Endothelial cell of hepatic sinusoid (primary cell): ENCODE results near the gene KLHL30.

Source experiments
- in situ Hi-C: cut with HindIII; loops from 2 replicates; pipeline ENCODE4 v1.10.0; 2017; ENCODE audit warnings: low sequenced_read_pairs

Gene KLHL30

DNA sequence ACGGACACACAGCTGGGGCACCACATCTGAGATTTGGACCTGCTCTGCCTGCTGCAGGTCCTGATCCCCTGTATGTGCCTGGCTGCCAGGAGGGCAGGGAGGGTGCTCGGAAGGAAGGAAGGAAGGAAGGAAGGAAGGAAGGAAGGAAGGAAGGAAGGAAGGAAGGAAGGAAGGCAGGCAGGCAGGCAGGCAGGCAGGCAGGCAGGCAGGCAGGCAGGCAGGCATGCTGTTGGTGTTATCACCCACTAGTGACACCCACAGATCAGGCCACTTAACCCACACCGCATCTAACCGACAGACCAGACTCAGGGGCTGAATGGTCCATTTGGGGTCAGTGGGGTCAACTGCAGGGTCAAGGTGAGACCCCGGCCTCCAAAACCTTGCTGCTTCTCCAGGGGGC is 5.8 kb downstream of the KLHL30 start:
- in situ Hi-C loops: no loop called here

DNA sequence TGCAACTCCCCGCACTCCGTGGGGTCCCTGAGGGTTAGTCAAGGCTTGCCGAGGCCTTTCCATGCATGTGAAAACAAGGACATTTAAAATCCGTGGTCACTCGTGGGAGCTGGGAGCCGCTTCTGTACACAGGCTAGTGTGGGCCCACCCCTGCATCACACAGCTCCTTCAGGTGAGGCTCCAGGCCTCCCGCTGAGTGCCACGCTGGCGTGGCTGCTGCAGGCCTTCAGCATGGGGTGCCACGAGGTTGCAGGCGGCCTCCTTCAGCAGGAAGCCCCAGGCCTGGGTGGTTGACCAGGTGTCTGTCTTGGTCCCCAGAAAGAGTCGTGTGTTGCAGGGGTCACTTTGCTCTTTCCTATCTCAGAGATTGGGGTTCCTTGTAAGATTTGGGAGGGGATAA is 6.6 kb downstream of the KLHL30 start:
- in situ Hi-C loops: no loop called here

DNA sequence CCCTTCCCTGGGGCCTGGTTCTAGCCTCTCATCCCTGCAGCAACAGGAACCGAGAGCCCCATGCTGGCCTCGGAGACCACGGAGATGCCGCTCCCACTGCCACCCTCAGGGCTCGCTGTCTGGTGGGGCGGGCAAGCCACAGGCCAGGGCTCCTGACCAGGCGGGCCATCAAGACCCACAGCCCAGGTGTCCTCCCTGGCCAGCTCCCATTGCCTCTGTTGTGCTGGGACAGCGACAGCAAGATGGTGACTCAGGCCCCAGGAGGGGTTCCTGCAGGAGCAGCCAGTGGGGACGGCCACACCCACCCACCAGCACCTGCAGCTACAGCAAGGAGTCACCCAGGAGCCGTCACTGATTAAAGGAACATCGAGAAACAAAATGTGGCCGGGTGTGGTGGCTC is 7.4 kb downstream of the KLHL30 start:
- in situ Hi-C loops: no loop called here

DNA sequence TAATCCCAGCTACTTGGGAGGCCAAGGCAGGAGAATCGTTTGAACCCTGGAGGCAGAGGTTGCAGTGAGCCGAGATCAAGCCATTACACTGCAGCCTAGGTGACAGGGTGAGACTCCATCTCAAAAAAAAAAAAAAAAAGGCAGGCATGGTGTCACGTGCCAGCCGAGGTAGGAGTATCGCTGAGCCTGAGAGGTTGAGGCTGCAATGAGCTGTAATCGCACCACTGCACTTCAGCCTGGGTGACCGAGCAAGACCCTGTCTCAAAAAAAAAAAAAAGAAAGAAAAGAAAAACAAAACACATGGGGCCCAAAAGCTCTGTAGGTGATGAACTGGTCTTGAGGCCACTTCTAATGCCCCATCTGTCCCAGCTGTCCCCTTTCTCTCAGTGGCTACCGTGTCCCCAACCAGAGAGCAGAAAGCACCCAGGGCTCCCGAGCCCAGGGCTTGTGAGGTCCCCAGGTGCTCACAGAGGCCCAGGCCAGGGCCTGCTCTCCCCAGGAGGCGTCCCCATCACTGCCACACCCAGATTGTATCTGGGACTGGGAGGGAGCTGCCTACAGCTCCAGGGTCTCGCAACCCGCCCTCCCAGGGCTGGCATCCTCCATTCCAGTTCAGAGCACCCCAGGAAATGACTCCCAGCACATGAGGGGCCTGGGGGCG is 8.5 kb downstream of the KLHL30 start:
- in situ Hi-C loops: no loop called here

DNA sequence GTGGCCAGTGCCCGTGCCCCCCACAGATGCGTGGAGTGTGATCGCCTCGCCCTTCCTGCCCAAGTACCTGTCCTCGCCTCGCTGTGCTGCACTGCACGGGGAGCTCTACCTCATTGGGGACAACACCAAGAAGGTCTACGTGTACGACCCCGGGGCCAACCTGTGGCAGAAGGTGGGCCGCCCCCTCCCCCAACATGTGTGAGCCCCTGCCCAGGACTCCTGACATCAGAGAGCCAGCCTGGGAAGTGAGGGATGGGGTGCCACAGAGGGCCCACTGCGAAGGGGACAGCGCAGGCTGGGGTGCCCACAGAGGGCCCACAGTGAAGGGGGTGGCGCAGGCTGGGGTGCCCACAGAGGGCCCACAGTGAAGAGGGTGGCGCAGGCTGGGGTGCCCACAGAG is 10.5 kb downstream of the KLHL30 start:
- in situ Hi-C loops: no loop called here

DNA sequence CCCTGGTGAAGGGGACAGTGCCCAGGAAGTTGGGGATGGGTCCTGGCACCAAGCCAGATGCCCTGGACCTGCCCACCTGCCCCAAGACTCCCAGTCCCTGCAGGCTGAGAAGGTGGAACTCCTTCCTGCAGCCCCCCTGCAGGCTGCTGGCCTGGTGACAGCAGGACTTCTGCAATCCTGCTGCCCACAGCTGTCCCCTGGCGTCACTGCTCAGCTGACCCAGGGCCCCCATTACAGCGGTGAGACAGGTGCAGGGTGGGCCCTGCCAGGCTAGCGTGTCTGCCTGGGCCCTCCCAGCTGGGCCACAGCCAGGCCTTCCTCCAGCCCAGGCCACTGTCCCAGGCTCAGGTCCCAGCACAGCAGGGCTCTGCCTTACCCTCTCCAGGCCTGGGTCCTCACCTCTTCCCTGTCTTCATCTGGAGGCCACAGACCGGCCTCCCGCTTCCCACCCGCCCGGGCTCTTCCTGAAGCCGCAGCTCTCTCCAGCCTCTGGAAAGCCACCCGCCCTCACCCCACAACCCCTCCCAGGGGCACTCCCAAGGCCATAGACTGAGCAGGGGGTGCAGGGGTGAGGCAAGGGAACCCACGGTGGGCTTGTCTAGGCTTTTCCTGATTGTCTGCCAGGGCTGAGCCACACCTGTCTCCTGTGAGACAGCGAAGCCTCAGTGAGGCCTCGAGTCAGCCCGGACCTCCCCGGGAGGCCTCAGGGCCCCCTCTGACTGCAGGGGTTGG is 11.5 kb downstream of the KLHL30 start:
- in situ Hi-C loops: no loop called here

DNA sequence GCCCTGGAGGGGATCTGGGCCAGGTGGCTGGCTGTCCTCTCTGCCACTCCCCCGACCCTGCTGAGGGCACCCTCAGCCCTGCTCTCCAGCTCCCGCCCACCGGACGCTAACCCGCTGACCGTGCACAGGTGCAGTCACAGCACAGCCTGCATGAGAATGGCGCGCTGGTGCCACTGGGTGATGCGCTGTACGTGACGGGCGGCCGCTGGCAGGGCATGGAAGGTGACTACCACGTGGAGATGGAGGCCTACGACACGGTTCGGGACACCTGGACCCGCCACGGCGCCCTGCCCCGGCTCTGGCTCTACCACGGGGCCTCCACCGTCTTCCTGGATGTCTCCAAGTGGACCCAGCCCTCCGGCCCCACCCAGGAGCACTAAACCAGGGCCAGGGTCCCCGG is 12.2 kb downstream of the KLHL30 start:
- in situ Hi-C loops: no loop called here

DNA sequence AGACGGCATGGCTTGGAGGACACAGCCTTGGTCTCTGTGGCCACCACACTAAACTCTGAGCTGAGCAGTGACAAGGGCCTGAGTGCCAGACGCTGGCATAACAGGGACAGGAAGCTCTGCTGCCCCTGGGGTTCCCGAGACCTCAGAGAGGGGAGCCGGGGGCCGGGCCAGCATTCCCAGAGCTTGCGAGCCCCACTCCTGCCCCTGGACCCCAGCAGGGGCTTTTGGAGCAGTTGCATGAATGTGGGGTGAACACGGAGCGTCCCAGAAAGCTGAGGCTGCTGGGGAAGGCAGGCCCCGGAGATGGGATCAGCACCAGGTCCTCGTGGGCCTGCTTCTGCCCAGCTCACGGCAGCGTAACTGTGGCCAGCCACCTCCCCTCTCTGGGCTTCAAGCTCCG is 12.7 kb downstream of the KLHL30 start:
- in situ Hi-C loops: no loop called here

DNA sequence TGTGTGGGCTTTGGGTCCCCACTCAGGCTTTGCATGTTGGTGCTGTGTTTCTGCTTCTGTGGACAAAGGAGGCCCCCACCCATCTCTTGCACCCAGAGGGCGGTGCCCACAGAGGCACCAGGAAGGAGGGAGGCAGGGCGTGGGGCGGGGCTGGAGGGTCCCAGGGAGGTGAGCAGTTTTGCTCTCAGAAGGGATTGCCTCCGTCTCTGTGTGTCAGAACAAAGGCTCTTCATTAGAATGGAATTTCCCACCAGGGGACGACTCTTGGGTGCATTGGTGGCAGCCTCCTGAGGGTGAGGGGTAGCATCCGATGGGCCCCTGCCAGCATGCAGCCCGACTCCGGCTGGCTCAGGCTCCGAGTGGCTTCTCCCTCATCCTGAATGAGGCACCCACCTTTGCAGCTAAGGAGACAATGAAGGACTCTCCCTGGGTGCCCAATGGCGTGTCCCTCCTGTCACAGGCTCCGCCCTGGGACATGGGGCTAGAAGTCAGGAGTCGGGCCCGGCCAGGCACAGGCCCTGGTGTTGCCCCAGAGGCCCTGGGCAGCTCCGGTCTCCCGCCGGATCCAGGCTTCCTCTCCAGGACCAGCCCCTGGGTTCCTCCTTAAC is 13.3 kb downstream of the KLHL30 start:
- in situ Hi-C loops: no loop called here

DNA sequence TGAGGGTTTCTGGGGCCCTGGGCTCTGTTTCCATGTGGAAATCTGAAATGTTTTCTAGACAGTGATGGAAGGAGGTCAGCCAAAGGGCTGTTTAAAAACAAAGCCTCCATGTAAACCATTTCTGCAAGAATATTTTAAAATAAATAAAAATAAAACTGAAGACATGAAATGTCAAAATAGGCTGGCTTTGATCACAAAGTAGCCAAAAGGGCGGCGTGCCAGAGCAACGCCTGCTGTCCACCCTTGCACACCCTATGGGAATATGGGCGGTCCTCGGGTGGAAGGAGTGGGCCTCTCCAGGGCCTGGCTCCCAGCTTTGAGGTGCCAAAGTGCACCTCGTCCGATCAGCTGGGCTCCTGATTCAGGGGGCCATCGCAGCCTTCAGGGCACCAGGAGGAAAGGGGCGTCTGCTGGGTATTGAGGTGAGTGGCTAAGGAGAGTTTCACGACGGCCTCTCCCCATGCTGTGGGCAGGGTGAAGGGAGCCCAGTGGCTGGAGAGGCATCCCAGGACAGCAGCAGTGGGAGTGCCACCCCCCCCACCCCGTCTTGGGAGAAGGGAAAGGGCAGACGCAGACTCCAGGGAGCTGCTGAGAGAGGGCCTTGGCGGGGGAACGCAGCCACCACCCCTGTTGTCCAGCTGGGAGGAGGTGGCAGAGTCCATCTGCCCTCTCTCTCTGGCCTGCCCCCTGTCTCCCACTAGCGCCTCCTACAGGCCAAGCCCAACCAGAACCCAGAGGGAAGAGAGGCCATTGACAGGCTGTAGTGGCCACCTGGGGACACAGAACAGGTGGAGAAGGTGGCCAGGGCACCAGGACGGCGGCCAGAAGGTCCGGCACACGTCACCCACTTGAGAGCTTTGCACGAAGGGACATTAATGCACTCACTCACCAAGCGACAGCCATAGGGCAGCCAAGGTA is 14.6 kb downstream of the KLHL30 start:
- in situ Hi-C loops: no loop called here

DNA sequence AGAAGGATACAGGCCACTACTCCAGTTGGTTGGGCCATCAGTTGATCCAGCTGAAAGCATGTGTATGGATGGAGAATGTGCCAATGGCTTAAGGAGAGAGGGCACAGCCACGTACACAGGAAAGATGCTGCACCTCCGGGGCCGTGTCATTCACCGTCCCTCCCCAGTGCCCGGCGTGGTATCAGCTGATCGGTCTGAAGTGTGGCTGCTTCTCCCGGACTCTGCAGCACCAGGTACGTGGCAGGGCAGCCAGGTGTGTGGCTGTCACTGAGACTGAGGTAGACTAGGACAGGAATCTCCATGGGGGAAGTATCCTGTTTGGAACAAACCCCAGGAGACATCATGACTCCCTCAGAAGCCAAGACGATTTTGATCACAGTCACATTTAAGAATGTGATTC is 16.1 kb downstream of the KLHL30 start:
- in situ Hi-C loops: no loop called here

DNA sequence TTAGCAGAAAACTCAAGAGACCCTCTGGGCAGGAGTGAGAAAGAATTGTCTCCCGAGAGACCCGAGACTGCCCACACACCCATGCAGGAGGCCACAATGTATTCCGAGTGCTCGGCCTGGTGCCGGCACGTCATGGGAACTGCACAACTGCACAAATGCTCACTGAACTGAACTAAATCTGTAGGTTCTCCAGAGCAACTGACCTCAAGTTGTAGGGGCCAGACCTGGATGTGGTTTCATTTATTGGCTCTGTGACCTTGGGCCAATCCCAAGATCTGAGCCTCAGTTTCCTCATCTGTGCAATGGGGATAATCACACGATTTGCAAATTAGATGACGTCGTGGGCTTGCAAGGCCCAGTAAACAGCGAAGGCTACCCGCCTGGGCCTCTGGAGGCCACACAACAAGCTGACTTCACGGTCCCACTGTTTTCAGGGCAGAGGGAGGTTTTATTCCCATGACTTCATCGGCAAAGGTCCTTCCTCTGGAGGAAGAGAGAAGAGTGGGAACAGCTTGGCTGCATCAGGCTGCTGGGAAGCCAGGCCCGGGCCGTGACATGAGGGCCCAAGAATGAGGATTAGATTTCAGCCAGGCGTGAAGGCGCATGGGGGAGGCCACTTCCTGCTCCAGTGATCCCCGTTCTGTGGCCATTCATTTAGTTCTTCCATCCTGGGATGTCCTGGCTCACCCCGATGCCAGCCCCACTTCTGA is 16.7 kb downstream of the KLHL30 start:
- in situ Hi-C loops: no loop called here

DNA sequence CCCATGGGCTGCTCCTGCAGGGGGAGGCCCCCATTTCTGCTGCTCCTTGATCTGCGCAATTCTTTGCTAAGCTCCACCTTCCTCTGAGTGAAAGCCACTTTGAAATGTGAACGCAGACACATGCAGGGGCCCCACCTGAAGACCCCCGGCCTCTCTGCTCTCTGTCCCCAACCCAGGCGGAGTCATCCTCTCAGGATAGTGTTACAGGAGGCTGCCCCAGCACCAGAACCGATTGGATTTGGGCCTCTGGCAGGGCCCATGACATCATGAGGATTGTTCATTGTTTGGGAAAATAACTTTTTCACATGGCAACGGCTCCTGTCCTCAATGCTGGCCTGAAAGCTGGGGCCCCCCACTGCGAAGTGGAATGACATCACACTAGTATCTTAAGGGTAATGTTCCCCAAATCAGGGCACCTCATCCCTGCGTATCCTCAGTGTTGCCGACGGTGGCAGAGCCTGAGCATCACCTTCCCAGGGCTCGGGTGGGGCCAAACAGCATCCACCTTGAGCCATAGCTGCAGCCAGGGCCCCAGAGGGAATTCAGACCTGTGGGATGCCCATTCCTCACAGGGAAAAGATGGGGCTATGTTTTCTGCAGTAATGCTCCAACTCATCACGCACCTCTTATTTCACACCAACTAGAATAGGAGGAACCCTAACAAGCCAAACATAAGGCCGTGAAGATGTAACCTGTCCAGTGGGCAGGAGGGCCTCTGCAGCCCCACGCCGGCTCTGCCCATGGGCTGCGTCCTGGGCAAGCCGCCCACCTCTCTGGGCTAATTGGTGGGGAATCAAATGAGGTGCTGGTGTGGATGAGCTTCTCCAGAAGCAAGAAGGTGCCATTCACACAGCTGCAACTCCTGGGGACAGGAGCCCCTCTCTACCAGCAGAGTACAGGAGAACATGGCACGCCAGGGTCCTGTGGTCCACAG is 17.6 kb downstream of the KLHL30 start:
- in situ Hi-C loops: no loop called here

DNA sequence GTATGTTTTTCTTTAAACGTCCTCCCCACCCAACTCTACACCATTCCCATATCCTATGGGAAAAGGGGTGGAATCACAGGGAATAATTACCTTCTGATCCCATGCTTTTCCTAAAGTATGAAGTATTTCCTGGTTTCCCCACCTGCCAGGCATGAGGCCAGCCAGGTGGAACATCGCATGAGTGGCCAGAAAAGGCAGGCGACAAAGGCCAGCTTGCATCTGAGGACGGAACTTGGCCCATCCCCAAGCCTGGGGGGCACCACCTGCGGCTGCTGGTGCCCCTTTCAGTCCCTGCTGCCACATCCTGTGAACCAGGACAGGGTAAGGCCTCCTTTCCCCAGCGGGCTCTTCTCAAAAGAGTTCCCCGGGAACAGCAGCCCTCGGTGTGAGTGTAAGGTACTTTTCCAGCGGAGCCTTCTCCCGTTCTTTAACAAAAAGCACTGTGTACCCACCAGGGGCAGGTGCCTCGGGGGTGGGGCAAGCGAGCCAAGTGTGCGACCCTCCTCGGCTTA is 19.1 kb downstream of the KLHL30 start:
- in situ Hi-C loops: no loop called here

DNA sequence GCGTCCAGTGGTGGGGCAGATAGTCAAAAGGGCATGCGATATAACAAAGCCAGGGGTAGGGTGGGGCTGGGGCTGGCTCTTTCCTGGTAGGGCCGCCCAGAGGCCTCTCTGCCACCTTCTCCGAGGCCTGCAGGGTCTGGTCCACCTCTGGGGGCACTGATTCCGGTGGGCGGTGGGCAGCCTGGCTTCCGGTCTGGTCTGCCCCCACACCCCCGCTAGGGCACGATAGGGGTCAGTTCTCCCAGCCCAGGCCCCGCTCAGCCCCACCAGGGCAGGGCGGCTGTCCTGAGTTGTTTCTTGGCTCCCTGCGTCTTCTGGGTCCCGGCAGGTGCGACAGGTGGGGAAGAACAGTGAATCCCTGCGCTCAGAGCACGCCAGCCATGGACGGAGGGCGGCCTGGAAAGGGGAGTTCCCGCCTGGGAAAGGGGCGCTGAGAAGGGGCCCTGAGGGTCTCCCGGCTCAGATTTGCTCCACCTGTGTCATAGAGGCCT is 19.6 kb downstream of the KLHL30 start:
- in situ Hi-C loops: no loop called here

DNA sequence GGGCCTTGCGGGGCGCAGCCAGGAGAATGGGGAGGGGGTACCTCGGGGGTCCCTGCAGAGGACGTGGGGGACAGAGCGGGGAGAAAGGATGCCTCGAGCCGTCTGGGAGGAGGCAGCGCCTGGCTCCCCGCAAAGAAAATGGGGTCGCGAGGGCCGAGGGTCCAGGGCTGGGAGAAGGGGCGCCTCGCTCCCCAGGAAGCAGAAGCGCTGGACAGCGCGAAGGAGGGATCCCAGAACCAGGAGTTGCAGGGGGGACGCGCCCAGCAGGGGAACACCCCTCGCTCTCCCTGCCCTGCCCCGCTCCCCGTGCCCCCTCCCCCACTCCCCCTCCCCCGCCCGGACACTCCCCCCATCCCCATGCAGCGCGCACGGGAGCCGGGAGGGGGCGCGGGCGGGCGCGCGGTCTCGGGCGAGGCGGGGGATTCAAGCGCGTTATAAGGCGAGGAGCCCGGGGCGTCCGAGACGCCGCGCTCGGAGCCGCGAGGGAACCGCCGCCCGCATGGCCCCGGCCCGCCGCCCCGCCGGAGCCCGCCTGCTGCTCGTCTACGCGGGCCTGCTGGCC is 20.1 kb downstream of the KLHL30 start, which contains the start of gene ERFE:
TSS of gene ERFE (plus strand) at position 462 of the 562 bp plus-strand sequence. CDS start at position 500, 38 bp downstream.
- in situ Hi-C loops: no loop called here

DNA sequence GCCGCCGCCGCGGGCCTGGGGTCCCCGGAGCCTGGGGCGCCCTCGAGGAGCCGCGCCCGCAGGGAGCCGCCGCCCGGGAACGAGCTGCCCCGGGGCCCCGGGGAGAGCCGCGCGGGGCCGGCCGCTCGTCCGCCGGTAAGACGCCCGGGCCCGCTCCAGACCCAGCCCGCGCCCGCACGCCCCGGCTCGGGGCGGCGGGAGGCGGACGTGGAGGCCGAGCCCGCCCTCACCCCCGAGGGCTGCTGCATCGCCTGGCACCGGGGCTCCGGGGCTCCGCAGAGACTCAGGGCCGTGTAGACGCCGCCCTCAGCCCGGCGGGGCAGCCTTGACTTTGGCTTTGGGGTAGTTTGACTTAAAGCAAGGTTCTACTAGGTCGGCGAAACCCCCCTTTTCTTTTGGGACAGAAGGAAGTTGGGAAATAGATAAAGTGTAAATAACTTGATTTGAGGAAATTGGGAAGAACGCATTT is 20.6 kb downstream of the KLHL30 start:
- in situ Hi-C loops: no loop called here

DNA sequence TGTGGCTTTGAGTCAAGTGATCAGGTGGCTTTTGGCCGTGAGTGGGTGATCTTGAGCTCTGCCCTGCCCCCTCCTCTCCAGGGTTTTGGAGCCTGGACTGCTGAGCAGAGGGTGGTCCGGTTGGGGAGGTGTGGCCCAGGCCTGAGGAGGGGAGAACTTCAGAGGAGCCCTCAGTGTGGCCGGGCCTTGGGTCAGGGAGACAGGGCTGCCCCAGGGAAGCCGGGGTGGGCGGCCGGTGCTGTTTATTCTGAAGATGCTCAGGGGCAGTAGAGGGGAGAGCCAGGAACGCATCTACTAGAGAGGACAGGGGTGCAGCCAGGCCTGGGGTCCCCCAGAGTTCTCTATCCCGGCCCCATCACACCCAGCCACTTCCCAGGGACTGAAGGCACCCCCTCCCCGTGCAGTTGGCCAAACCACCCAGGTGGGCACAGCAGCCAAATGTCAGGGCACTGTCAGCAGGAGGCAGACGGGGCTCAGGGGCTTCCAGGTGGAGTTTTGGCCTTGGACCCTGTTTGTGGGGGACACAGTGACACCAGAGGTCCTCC is 21.3 kb downstream of the KLHL30 start:
- in situ Hi-C loops: no loop called here
